GM21390 (cell line): Measurements from ENCODE around the gene KLKB1.

Experiments used
- ATAC-seq: cut with Tn5 transposase; IDR thresholded peaks from one replicate; pipeline ENCODE4 v1.9.1; 2021; ENCODE audit not compliant: unreplicated experiment

KLKB1 gene

GRCh38 chr4:186227221-186227620, at the start of gene KLKB1:
KLKB1 (plus strand) TSS chr4:186227507; CDS start chr4:186228196, 689 bp downstream.
- no peak for ATAC-seq

DNA sequence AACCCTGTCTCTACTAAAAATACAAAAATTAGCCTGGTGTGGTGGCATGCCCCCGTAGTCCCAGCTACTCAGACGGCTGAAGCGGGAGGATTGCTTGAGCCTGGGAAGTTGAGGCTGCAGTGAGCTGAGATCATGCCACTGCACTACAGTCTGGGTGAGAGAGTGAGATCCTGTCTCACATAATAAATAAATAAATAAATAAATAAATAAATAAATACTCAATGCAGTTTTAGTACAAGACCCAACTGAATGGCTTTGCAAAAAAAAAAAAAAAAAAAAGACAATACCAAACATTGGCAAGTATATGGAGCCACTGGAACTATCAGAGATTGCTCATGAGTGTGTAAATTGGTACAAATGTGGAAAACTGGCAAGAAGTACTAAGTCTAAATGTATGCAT, 39.2 kb upstream of the KLKB1 start:
- ATAC-seq, result no peak

DNA sequence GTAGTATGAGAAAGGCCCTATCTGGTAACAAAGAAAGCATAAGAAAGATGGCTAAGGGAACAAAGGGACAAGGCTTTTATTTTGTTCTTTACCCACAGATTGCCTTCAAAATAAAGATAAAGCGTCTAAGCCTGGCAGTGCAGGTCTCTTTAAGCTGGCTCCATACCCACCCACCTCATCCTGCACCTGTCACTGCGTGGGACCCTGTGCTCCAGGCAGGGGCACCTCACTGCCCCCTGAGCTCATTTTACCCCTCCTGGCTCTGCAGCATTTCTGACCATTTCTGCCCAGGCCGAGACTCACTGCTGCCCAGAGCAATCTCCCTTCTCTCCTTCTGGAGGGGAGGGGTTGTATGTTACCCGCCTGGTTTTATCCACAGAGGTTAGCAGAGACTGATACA, 37.7 kb upstream of the KLKB1 start:
- ATAC-seq, result no peak

GRCh38 chr4:186190581-186191199, 36.6 kb upstream of the KLKB1 start:
- peak; percentile 34 for ATAC-seq

DNA sequence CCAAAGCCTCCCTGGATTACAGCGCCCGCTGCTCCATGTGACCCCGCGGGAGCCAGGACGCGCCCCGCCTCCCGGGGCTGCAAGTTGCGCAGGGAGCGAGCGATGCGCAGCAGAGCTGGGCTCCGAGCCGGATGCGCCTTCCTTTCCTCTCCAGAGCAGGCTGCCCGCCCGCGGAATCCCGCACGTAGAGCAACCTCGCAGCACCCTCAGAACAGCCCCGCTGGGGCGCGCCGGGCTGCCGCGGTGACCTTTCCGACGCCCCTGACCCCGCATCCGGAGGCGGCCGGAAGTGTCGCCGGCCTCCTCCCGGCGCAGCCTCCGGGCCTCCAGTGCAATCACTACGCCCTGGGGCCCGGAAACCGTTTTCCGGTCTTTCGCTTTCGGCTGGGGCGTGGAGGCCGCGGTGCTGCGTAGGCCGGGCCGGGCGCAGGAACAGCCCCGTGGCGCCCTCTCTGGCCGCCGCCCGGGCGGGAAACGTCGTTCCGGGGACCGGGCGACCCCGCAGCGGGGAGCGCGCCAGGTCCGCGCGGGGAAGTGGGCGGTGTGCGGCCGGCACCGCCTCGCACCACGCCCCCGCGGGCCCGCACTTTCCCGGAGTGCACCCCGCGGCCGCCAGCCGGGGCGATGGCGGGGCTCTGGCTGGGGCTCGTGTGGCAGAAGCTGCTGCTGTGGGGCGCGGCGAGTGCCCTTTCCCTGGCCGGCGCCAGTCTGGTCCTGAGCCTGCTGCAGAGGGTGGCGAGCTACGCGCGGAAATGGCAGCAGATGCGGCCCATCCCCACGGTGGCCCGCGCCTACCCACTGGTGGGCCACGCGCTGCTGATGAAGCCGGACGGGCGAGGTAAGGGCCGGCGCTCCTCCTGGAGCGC, 35.9 kb upstream of the KLKB1 start, which contains the start of gene CYP4V2:
Gene CYP4V2 (plus strand): TSS at position 368 of the 866 bp plus-strand sequence. CDS start 257 bp downstream, at position 625.
- ATAC-seq, result peak; percentile 85

DNA sequence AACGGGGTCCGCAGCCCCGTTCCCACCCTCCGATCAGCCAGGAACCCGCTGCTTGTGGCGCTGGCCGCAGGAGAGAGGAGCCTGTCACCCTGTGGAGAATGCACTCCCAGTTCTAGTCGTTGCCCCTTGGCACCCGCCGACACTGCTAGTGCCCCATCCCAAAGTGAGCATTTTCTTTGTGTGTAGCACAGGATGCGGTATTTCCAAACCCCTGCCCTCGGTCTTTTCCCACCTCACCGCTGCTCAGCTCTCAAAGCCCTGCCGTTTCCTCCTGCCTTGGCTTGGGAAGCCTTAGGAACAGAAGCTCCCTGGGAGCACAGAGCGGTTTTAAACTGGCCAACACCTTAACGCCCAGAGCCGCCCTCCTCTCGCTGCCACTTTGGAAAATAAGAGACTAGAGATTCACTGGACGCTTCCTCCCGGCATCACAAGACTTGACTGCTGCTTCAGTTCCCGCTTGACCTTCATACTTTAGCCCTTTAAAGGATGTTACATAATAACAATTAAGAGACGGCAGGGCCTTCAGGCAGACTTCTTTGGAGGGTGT, 35.2 kb upstream of the KLKB1 start:
- ATAC-seq, result peak; percentile 12

GRCh38 chr4:186193851-186194250, 33.5 kb upstream of the KLKB1 start:
- ATAC-seq, result no peak

GRCh38 chr4:186196063-186196462, 31.2 kb upstream of the KLKB1 start:
- ATAC-seq, result no peak

DNA sequence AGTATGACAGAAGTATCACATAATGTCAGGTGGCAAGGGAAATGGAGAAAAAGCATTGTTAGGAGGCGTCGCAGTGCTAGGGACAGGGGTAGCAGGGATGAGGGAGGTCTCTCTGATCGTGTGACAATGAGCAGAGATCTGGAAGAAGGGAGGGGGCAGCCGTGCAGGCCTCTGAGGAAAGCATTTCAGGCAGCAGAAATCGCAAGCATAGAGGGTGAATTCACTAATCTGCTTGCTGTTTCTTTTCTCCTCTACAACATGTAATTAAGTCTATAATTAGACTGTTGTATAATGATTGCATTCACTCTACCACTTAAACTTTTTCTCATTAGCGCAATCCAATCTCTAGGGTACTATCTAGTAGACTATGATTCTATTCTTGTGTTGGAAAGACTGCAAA, 26.8 kb upstream of the KLKB1 start:
- ATAC-seq, result no peak

DNA sequence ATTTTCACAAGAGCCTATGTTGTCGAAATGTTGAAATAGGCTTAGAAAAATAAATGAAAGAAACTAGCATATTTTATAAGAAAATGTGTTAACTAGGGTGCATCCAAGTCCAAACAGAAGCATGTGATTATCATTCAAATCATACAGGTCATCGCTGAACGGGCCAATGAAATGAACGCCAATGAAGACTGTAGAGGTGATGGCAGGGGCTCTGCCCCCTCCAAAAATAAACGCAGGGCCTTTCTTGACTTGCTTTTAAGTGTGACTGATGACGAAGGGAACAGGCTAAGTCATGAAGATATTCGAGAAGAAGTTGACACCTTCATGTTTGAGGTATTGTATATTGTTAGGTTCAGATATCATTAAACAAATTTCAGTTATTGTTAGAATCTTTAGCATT, 26.3 kb upstream of the KLKB1 start:
- no peak for ATAC-seq

- peak; percentile 92 for ATAC-seq
These were observed 25.6 kb upstream of the KLKB1 start for GRCh38 chr4:186201535-186202230.

DNA sequence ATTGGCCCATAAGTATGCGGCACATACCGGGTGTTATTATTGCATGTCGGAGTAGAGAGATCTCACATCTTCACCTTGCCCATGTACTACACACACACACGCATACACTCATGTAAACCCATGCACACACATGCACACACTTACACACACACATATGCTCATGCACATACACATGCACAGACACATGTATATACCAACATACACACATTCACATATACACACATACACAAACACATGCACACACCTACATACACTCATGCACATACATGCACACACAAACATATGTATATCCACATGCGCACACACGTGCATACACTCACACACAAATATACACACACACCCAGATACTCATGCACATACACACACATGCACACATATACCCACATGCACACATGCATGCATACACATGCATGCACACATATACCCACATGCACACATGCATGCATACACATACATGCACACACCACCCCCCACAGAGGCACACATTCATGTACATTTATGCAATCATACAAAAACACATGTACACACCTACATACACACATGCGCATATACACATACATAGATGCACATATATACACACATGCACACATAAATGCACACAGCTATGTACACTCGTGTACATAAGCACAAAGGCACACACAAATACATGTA, 24.7 kb upstream of the KLKB1 start:
- no peak for ATAC-seq

GRCh38 chr4:186203406-186203805, 23.9 kb upstream of the KLKB1 start:
- ATAC-seq, result no peak

DNA sequence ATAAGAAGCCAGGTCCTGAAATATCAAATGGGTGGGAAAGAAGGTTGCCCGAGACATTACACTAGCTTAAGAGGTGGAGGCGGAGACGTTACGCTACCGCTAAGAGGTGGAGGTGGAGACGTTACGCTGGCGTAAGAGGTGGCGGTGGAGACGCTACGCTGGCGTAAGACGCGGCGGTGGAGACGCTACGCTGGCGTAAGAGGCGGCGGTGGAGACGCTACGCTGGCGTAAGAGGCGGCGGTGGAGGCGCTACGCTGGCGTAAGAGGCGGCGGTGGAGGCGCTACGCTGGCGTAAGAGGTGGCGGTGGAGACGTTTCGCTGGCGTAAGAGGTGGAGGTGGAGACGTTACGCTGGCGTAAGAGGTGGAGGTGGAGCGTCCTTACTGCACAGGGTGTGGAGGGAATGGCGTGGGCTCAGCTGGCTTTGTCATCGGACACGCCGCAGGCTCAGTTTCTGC, 23.2 kb upstream of the KLKB1 start:
- no peak for ATAC-seq

GRCh38 chr4:186204686-186205085, 22.6 kb upstream of the KLKB1 start:
- ATAC-seq, result no peak

DNA sequence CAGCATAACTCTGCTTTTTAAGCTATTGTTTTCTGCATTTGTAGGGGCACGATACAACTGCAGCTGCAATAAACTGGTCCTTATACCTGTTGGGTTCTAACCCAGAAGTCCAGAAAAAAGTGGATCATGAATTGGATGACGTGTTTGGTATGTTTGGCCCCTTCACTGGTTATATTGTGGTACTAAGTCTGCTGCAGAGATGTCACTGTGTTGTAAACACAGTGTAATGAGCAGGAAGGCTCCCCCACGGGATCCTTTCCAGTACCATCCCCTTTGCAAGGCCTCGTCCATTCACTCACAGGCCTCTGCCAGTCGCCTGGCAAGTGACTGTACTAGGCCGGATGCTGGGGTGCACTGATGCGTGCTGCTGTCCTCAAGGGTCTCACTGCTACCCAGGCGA, 22.2 kb upstream of the KLKB1 start:
- ATAC-seq, result no peak

DNA sequence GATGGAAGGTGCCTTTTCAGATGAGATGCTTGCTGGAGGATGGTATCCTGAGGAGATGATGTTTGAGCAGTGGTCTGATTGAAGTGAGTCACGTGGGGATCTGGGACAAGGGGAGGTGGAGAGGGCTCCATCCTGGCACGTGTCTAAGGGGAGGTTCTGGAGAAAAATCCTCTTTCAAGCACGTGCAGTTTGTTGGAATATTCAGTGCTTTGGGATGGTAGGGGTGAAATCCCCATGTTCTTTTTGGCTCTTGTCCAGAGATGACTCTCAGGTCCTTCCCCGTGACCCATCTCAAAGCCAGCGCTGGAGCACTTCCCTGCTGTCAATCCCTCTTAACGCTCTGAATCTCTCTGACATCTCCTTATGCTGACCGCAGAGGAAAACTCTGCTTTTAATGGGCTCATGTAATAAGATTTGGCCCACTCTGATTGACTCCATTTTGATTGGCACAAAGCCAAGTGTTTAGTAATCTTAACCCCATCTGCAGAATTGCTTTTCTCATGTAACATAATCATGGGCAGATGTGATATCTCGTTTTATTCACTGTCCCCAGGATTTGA, 10.8 kb upstream of the KLKB1 start:
- ATAC-seq, result no peak

- ATAC-seq, result no peak
These were observed 9.5 kb upstream of the KLKB1 start for GRCh38 chr4:186217733-186218293.

DNA sequence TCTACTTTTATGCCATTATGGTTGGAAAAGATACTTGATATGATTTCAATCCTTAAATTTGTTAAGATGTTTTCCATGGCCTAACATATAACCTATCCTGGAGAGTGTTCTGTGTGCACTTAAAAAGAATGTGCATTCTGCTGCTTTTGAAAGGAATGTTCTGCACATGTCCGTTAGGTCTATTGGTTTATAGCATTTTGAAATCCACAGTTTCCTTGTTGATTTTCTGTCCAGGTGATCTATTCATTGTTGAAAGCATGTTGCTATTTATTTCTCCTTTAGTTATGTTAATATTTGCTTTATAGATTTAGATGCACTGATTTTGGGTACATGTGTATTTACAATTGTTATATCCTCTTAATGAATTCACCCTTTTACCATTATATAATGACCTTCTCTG, 5.7 kb upstream of the KLKB1 start:
- no peak for ATAC-seq

DNA sequence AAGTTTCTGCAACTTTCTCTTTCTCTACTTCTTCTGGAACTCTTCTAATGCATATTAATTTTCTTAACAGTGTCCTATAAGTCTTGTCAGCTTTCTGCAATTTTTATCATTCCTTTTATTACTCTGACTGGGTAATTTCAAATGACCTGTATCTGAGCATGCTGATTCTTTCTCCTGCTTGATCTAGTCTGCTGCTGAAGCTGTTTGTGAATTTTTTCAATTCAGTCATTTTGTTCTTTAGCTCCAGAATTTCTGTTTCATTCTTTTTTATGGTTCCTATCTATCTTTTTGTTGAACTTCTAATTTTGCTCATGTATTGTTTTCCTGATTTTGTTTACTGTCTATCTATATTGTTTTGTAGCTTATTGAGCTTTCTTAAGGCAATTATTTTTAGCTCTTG, 1.5 kb upstream of the KLKB1 start:
- ATAC-seq, result no peak
